ENCODE measurements around the gene CDC42EP5.
"Not testable (repeated sequence)": the region's sequence is repeated elsewhere in the genome, so short reads cannot be mapped to it uniquely, and the experiment has no call there.

Gene CDC42EP5

GRCh38 chr19:54448040-54448773 is 24.9 kb downstream of the CDC42EP5 start:
- DNase-seq, result peak in 8 of 14 donors; percentile 23 to 72 (median 65)

GRCh38 chr19:54446349-54446748 is 26.7 kb downstream of the CDC42EP5 start:
- not testable (repeated sequence) for DNase-seq

- no peak for DNase-seq
Observed at GRCh38 chr19:54444737-54445136, 28.4 kb downstream of the CDC42EP5 start.

- DNase-seq, result no peak
Observed at GRCh38 chr19:54440641-54441040, 32.5 kb downstream of the CDC42EP5 start.

GRCh38 chr19:54439174-54439851 is 33.8 kb downstream of the CDC42EP5 start:
- peak in 10 of 14 donors; percentile 22 to 62 (median 42) for DNase-seq

- no peak for DNase-seq
Observed at GRCh38 chr19:54436628-54437252, 36.4 kb downstream of the CDC42EP5 start.

- DNase-seq, result peak in 7 of 14 donors; percentile 19 to 62 (median 37)
Observed at GRCh38 chr19:54436031-54436523, 37.0 kb downstream of the CDC42EP5 start.

- DNase-seq, result peak in 2 of 14 donors; percentile 33 to 62
Observed at GRCh38 chr19:54435551-54436016, 37.5 kb downstream of the CDC42EP5 start.

- DNase-seq, result peak in 2 of 14 donors; percentile 32 to 40
Observed at GRCh38 chr19:54434873-54435214, 38.3 kb downstream of the CDC42EP5 start.

- DNase-seq, result peak in 6 of 14 donors; percentile 32 to 53 (median 37)
Observed at GRCh38 chr19:54434112-54434872, 38.8 kb downstream of the CDC42EP5 start.

GRCh38 chr19:54433697-54434096 is 39.4 kb downstream of the CDC42EP5 start:
- DNase-seq, result no peak

- no peak for DNase-seq
Observed at GRCh38 chr19:54432144-54432738, 40.9 kb downstream of the CDC42EP5 start.

GRCh38 chr19:54431255-54431838 is 41.7 kb downstream of the CDC42EP5 start:
- peak in 1 of 14 donors; percentile 10 for DNase-seq

- DNase-seq, result peak in 10 of 14 donors; percentile 29 to 62 (median 38)
Observed at GRCh38 chr19:54430306-54431254, 42.5 kb downstream of the CDC42EP5 start.

- peak in 1 of 14 donors; percentile 41 for DNase-seq
Observed at GRCh38 chr19:54429545-54430227, 43.4 kb downstream of the CDC42EP5 start.

GRCh38 chr19:54429176-54429495 is 44.0 kb downstream of the CDC42EP5 start:
- no peak for DNase-seq

- no peak for DNase-seq
Observed at GRCh38 chr19:54428323-54429175, 44.5 kb downstream of the CDC42EP5 start.

- no peak for DNase-seq
Observed at GRCh38 chr19:54427586-54427985, 45.5 kb downstream of the CDC42EP5 start.

Data from C1 segment of cervical spinal cord (tissue), 14 donors.